OCI-LY7 (cell line): ENCODE measurements around the gene ROS1.

Experiments
- EZH2phosphoT487 ChIP-seq: fragments of 200-600 bp; sonication (generic); IDR thresholded peaks from 2 replicates; pipeline ENCODE4 v1.6.1; 2018; ENCODE audit warnings: low read depth, borderline replicate concordance, mild to moderate bottlenecking, mixed run types, antibody characterized with exemption, low read length, moderate library complexity, mixed read lengths
- TF ChIP-seq, protein P1 (sequence below): fragments of 200-600 bp; sonication (generic); conservative IDR thresholded peaks from 2 replicates; pipeline ENCODE4 v1.5.1; 2014; ENCODE audit warnings: mild to moderate bottlenecking, antibody characterized with exemption, low read length, moderate library complexity, mixed read lengths

- TF ChIP-seq, protein P1, sequence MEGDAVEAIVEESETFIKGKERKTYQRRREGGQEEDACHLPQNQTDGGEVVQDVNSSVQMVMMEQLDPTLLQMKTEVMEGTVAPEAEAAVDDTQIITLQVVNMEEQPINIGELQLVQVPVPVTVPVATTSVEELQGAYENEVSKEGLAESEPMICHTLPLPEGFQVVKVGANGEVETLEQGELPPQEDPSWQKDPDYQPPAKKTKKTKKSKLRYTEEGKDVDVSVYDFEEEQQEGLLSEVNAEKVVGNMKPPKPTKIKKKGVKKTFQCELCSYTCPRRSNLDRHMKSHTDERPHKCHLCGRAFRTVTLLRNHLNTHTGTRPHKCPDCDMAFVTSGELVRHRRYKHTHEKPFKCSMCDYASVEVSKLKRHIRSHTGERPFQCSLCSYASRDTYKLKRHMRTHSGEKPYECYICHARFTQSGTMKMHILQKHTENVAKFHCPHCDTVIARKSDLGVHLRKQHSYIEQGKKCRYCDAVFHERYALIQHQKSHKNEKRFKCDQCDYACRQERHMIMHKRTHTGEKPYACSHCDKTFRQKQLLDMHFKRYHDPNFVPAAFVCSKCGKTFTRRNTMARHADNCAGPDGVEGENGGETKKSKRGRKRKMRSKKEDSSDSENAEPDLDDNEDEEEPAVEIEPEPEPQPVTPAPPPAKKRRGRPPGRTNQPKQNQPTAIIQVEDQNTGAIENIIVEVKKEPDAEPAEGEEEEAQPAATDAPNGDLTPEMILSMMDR: peak; percentile 43
- TF ChIP-seq EZH2phosphoT487: no peak
These were observed 157.8 kb downstream of the ROS1 start for GRCh38 chr6:117267766-117268534.
